CD4-positive, alpha-beta T cell (primary cell): ENCODE results near the gene POPDC2. TPM values are rescaled to one million over a fixed set of nuclear protein-coding genes. Genes with fewer than 3 reads are reported as not detected.

Source experiments
- ATAC-seq: fragments of 200-7000 bp; cut with Tn5 transposase; one replicate; pipeline ENCODE4 v1.10.0; 2022; ENCODE audit warnings: mild to moderate bottlenecking; ENCODE audit not compliant: poor library complexity
- CTCF ChIA-PET: fragments of 350-600 bp; sonication (Branson Sonifier 250); formaldehyde crosslinking; loops from one replicate; lab custom pipeline; 2021; ENCODE audit warnings: antibody characterized with exemption, inconsistent platforms; lab: Charles Lee
- POLR2A ChIA-PET: fragments of 350-600 bp; sonication (Branson Sonifier 250); formaldehyde crosslinking; loops from one replicate; lab custom pipeline; 2021; ENCODE audit warnings: antibody characterized with exemption, inconsistent platforms; lab: Charles Lee
- DNase-seq, 14 experiments: peaks; one replicate each; pipeline ENCODE4 v3.0.0-alpha.2; 2013 to 2020; ENCODE audit warnings: mixed read lengths in 2 of 14
- H3K27ac ChIP-seq, 2 donors: one replicate each; pipeline versions ENCODE4 v1.5.1 to v1.7.0; 2013; ENCODE audit warnings: low read length in 2 of 2, low read depth in 1 of 2, mild to moderate bottlenecking in 1 of 2
- H3K27me3 ChIP-seq, 2 experiments: 1 replicate in 1 of 2; 2 replicates in 1 of 2; pipeline versions ENCODE4 v1.6.1 to v1.7.0; 2013; ENCODE audit warnings: low read length in 2 of 2, control low read depth in 1 of 2, mild to moderate bottlenecking in 1 of 2, moderate library complexity in 1 of 2; ENCODE audit not compliant: insufficient read depth in 2 of 2, control insufficient read depth in 1 of 2
- H3K36me3 ChIP-seq: one replicate; pipeline ENCODE4 v1.6.1; 2013; ENCODE audit warnings: low read length, control low read depth; ENCODE audit not compliant: insufficient read depth
- H3K4me1 ChIP-seq: one replicate; pipeline ENCODE4 v1.6.1; 2013; ENCODE audit warnings: low read length, control low read depth; ENCODE audit not compliant: insufficient read depth
- H3K4me3 ChIP-seq: one replicate; pipeline ENCODE4 v1.5.1; 2013; ENCODE audit warnings: mild to moderate bottlenecking, low read length, moderate library complexity
- H3K9me3 ChIP-seq, 2 experiments: 1 replicate in 1 of 2; 2 replicates in 1 of 2; pipeline versions ENCODE4 v1.6.1 to v1.7.0; 2013; ENCODE audit warnings: low read length in 2 of 2, mild to moderate bottlenecking in 2 of 2, control low read depth in 1 of 2, moderate library complexity in 1 of 2; ENCODE audit not compliant: control insufficient read depth in 1 of 2, insufficient read depth in 1 of 2
- H3K27ac Mint-ChIP-seq: one replicate; pipeline ENCODE4 v1.8.0; 2020; ENCODE audit warnings: mixed read lengths
- H3K27me3 Mint-ChIP-seq: one replicate; pipeline ENCODE4 v1.8.0; 2021; ENCODE audit warnings: mixed read lengths
- H3K36me3 Mint-ChIP-seq: one replicate; pipeline ENCODE4 v1.8.0; 2021; ENCODE audit warnings: low read depth, mixed read lengths
- H3K4me1 Mint-ChIP-seq: one replicate; pipeline ENCODE4 v1.8.0; 2021; ENCODE audit warnings: low read depth, mixed read lengths
- H3K4me3 Mint-ChIP-seq: one replicate; pipeline ENCODE4 v1.8.0; 2020; ENCODE audit warnings: mild to moderate bottlenecking, mixed read lengths
- H3K9me3 Mint-ChIP-seq: one replicate; pipeline ENCODE4 v1.8.0; 2020; ENCODE audit warnings: mixed read lengths
- intact Hi-C, 2 experiments: fragments of 100-400 bp; cut with DNase I in 1 of 2; cut with micrococcal nuclease in 1 of 2; formaldehyde crosslinking; loops; one replicate each; pipeline versions ENCODE4 v1.15.1 to v1.9.0; 2023 to 2025; cut with DNase I, micrococcal nuclease
- total RNA-seq, 174 experiments: library from RNA in 2 of 174; stranded (reverse) in 2 of 174; gene quantifications; one replicate each; pipeline ENCODE4 v1.2.3 and lab custom pipeline; 2021 to 2026
- TF ChIP-seq, protein P1 (sequence below): fragments of 200-600 bp; IDR thresholded peaks from one replicate; pipeline ENCODE4 v1.8.0; 2022; ENCODE audit warnings: antibody characterized with exemption, mild to moderate bottlenecking

Gene POPDC2
- total RNA-seq, 2 experiments from 2014 or later: 2.6 to 3.5 TPM

GRCh38 chr3:119669906-119670570 is 9.6 kb upstream of the POPDC2 start:
- H3K9me3 Mint-ChIP-seq: no peaks in the 10 kb centered on the region
- intact Hi-C loops: loop anchor here in 1 of 2 experiments (10.0 kb wide), 1 partner anchor 425 kb away; the partner anchor contains the start of gene GSK3B
- H3K4me3 ChIP-seq: no peak overlapping the region
- H3K4me1 Mint-ChIP-seq: peaks cover 25% of the 10 kb centered on the region
- peaks cover 78% of the 10 kb centered on the region for H3K36me3 Mint-ChIP-seq
- H3K9me3 ChIP-seq: no peaks in the 10 kb centered on the region
- DNase-seq (no peak), ATAC-seq (no peak)
- H3K4me3 Mint-ChIP-seq: no peak overlapping the region
- H3K27me3 ChIP-seq: no peaks in the 10 kb centered on the region
- ChIA-PET CTCF (no interaction called here), POLR2A (no interaction called here)
- H3K27ac Mint-ChIP-seq: peak overlapping the region; percentile 78
- no peak overlapping the region for H3K27ac ChIP-seq
- H3K36me3 ChIP-seq: peaks cover 78% of the 10 kb centered on the region
- H3K27me3 Mint-ChIP-seq: no peaks in the 10 kb centered on the region
- no peaks in the 10 kb centered on the region for H3K4me1 ChIP-seq
- TF ChIP-seq, protein P1, sequence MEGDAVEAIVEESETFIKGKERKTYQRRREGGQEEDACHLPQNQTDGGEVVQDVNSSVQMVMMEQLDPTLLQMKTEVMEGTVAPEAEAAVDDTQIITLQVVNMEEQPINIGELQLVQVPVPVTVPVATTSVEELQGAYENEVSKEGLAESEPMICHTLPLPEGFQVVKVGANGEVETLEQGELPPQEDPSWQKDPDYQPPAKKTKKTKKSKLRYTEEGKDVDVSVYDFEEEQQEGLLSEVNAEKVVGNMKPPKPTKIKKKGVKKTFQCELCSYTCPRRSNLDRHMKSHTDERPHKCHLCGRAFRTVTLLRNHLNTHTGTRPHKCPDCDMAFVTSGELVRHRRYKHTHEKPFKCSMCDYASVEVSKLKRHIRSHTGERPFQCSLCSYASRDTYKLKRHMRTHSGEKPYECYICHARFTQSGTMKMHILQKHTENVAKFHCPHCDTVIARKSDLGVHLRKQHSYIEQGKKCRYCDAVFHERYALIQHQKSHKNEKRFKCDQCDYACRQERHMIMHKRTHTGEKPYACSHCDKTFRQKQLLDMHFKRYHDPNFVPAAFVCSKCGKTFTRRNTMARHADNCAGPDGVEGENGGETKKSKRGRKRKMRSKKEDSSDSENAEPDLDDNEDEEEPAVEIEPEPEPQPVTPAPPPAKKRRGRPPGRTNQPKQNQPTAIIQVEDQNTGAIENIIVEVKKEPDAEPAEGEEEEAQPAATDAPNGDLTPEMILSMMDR: no peak

DNA sequence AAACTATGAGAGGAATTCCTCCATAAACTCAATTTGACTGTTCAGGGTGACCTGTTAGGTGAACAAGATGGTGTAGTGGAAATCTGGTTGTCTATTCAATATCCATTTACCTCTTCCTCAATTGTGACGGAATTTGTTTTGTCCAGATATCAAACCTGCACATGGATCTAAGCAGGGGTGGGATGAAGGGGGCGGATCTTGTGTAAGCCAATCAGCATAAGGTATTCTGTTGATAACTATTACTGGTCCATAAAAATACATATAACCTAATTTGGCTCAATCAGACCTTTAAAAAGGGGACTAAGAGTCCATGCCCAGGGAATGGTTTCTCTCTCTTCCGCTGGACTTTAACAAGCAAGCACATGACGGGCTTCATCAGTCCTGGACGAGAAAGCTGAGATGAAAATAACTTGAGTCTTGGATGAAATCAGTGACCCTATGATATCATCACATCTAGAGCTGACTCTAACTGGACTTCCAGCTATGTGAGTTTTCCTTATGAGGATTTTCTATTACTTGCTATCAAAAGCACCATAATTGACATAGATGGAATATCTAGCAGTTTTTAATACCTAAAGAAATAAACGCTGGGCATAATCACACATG is 5.7 kb upstream of the POPDC2 start:
- POLR2A ChIA-PET: no interaction called here

DNA sequence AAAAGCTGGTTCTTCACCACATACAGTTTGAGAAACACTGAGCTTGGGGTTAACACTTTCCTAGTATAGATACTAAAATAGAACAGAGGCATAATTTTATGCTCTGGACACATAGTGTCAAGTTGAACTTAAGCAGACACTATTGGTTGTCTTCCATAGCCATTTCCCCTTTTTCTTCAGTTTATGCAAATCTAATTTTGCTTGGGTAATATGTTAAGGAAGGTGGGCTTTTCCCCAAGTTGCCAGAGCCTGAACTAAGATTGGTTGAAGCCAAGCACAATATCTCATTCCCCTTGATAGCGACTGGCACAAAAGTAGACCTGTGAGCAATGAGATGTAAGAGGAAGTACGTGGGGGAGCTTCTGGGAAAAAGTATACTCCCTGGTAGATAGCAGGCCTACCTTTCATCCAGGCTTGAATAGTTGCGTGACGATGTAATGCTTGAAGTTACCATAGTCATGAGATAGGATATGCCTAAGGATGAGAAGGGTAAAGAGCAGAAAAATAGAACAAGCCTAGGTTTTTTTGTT is 4.5 kb upstream of the POPDC2 start:
- no peak overlapping the region for H3K4me3 Mint-ChIP-seq
- no peak overlapping the region for H3K27ac Mint-ChIP-seq
- no peaks in the 10 kb centered on the region for H3K4me1 Mint-ChIP-seq
- TF ChIP-seq, protein P1: no peak
- Histone ChIP-seq H3K36me3 (peaks cover 34% of the 10 kb centered on the region), H3K27me3 (no peaks in the 10 kb centered on the region), H3K27ac (no peak overlapping the region), H3K9me3 (no peaks in the 10 kb centered on the region), H3K4me1 (no peaks in the 10 kb centered on the region), H3K4me3 (no peak overlapping the region)
- CTCF ChIA-PET: no interaction called here
- no peaks in the 10 kb centered on the region for H3K9me3 Mint-ChIP-seq
- POLR2A ChIA-PET: interaction anchor here (1.3 kb wide), 1 partner anchor 8 kb away, joined by 6 read pairs; no protein-coding TSS in a partner anchor
- DNase-seq (peak in 2 of 14 experiments; percentile 9 to 30), ATAC-seq (no peak)
- H3K27me3 Mint-ChIP-seq: no peaks in the 10 kb centered on the region
- intact Hi-C loops: no loop called here
- H3K36me3 Mint-ChIP-seq: peaks cover 30% of the 10 kb centered on the region

More for the DNA sequence above, 5.7 kb upstream of the POPDC2 start:
- no peak overlapping the region for H3K4me3 ChIP-seq
- no peaks in the 10 kb centered on the region for H3K9me3 Mint-ChIP-seq
- ATAC-seq (no peak), DNase-seq (no peak)
- H3K27ac ChIP-seq: no peak overlapping the region
- H3K27me3 ChIP-seq: no peaks in the 10 kb centered on the region
- H3K4me1 Mint-ChIP-seq: peaks cover 6% of the 10 kb centered on the region
- peaks cover 45% of the 10 kb centered on the region for H3K36me3 ChIP-seq
- CTCF ChIA-PET: no interaction called here
- TF ChIP-seq, protein P1: no peak
- peaks cover 41% of the 10 kb centered on the region for H3K36me3 Mint-ChIP-seq
- no peaks in the 10 kb centered on the region for H3K9me3 ChIP-seq
- intact Hi-C loops: no loop called here
- H3K27ac Mint-ChIP-seq: no peak overlapping the region
- no peak overlapping the region for H3K4me3 Mint-ChIP-seq
- H3K27me3 Mint-ChIP-seq: no peaks in the 10 kb centered on the region
- no peaks in the 10 kb centered on the region for H3K4me1 ChIP-seq
